HG02588 (cell line): ENCODE results near the gene GSTM3.
"Not testable (repeated sequence)": the region's sequence is repeated elsewhere in the genome, so short reads cannot be mapped to it uniquely, and the experiment has no call there.

Source experiments
- ATAC-seq: cut with Tn5 transposase; IDR thresholded peaks from one replicate; pipeline ENCODE4 v1.9.1; 2021; ENCODE audit warnings: mild to moderate bottlenecking, moderate library complexity; ENCODE audit not compliant: unreplicated experiment

The GSTM3 gene

GRCh38 chr1:109776206-109776835, 35.5 kb upstream of the GSTM3 start:
- ATAC-seq = no peak

DNA sequence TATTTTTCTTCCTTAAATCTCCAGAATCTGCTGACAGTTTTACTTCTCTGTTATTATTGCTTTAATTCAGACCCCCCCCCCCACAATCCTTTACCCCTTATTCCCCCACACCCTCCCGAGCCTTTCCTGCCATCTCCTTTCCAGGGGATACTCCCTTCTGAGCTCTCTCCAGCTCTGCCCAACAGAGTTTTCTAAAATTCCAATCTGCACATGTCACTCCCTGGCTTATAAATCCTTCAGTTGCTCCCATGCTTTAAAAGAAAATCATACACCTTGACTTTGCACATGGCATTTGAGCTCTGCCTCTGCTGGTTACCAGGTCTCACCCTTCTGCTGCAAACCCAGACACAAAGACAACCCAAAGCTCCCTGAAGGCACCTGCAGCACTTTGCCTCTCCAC, 34.6 kb upstream of the GSTM3 start:
- no peak for ATAC-seq

DNA sequence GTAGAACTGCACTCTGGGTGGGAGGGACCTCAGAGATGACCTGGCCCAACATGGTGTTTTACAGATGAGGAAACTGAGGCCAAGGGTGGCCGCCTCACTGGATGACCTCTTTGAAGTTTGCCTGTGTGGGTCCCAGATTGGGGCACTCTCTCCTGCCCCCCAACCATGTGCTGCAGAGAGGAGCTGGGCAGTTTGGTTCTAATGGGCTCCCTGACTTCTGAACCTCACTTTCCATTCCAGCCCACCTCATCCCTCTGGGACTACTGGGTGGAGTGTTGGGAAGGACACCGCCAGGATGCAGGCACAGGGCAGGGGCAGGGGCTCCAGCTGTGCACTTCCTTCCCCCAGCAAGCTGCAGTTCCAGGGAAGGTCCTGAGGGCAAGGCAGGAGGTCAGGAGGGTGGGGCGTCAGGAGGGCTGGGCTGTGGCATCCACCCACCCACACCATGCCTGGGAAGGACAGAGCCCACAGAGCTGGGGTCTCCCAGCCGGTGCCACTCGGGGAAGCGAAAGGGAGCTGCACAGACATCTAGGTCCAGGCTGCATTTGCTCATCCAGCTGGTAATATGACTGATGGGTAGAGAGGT, 33.2 kb upstream of the GSTM3 start:
- ATAC-seq = no peak

- peak; percentile 63 for ATAC-seq
These were observed 32.5 kb upstream of the GSTM3 start for GRCh38 chr1:109773203-109773899.

DNA sequence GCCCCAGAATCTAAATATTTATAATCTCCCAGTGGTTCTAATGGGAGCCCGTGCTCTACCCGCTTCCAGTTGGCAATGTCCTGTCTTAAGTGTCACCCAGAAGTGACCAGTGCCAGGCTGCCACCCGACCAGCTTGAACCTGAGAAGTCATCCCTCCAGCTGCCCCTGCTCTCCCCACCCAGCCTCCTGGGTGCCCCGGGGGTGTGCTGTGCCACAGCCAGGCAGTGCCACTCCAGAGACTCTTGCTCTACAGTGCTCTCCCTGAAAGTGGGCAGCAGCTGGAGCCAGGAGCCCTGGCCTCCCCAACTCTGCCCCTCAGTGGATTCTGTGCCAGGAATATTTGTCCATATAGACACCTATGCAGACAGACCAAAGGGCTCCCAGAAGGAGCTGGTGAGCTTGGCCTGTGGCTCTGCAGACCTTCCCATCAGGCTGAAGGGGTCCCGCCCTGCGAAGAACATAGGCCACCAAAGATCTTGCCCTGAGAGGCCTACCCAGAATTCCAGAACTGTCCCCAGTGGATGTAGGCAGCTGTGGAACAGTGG, 31.9 kb upstream of the GSTM3 start:
- ATAC-seq = no peak

DNA sequence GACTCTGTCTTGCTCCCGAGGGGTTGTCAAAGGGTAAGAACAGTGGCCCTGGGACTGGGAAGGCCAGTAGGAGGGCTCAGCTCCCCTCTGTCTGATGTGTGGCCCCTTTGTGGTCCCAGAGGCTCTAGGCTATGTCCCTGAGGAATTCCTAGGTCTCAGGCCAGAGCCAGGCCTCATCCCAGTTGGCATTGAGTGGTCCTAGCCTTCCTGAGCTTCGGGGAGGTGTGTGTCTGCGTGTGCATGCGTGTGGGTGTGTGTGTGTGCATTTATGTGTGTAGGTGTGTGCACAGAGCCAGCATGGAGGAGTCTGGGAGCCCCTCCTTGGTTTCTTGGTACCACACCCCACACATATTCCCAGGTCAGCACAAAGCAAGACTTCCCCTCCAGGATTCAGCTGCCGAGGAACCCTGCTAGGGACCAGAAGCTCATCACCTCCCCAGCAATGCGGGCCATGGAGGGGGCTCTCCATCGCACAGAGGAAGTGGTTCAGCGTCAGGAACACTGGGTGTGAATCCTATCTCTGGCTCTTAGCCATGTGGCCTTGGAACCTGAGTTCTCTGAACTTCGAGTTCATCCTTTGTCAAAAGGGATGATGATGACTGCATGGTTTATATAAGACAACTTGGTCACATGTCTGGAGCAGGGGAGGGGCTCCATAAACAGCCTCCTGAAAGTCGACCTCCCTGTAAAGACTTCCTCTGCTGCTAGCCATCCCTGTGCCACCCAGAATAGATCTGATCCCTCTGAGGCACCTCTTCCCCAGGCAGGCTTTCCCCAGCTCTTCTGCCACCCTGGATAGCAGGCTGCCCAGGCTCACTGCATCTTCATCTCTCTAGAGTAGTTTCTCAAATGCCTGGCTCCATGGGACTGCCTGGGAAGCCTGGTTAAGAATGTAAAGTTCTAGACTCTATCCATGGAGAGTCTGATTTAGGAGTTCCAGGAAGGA, 31.1 kb upstream of the GSTM3 start:
- no peak for ATAC-seq

DNA sequence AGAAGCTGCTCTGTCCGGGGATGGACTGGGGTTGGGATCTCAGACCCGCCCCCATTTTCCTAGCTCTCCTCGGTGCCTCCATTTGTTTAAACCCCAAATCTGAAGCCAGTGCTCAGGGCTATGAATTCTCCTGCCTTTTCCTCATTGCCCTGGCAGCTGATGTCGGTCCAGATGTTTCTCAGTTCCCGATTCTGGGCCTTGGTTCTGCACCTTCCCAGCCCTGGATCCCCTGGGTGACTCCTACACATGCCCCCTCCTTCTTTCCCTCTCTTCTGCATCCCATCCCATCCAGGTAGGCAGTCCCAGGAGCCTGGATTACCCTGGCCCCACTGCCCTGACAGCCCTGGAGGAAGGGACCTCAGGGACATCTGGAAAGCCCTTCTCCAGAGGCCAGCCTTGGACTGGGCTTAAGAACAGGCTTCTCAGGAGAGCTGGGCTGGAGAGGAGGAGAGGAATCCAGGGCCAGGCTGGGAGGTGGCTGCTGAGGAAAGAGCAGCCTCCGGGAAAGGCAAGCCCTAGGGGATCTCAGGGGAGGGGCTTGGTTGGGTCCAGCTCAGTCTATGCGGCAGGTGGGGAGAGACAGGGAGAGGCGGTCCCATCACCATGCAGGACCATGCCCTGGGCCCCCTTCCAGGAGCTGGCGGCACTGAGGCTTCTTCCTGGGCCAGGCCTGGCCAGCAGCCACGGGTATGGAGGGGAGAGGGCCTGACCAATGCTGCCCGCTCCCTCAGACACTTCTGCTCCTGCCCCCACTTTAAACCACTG, 29.7 kb upstream of the GSTM3 start:
- ATAC-seq = no peak

DNA sequence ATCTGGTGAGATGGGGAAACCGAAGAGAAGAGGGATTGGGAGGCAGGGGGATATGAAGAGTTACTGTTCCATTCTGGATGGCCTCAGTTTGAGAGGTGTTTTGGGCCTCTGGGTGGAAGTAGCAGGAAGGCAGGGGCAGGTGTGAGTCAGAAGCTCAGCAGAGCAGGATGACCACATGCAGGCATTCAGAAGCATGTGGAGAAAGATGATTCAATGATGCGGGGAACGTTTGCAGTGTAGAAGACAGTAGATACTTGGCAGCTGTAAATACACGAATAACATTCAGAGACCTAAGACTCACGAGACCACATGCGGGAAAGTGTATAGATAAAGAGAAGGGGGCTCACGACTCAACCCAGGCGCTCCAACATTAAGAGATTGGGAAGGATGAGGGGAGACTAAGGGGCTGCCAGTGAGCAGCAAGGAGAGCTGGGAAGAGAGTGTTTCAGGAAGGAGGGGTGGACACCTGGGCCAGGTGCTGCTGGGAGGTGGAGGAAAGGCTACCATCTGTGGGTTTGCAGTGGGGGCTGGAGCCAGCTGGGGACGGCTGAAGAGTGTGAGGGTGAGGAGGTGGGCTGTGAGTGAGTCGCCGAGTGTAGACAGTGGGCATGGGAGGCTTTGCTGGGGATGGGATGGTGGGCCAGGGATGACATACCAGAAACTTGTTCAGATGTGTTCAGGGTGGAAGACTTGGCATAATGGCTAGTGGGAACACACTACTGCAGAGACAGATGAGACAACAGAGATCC, 28.7 kb upstream of the GSTM3 start:
- ATAC-seq = no peak

GRCh38 chr1:109768820-109769219, 28.0 kb upstream of the GSTM3 start:
- ATAC-seq = no peak

DNA sequence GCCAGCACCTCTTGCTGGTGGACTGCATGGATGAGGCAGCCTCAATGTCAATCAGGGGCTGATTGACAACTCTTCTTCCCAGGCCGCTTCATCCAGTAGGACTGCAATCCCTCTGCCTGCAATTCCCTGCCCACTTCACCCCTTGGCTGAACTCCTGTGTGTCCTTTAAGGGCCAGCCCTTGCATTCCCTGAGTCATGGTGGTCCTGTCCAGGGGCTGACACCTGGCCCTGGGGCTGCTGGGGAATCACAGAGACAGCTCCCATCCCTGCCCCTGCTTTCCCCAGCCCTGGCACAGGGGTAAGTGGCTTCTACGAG, 27.5 kb upstream of the GSTM3 start:
- ATAC-seq = no peak

DNA sequence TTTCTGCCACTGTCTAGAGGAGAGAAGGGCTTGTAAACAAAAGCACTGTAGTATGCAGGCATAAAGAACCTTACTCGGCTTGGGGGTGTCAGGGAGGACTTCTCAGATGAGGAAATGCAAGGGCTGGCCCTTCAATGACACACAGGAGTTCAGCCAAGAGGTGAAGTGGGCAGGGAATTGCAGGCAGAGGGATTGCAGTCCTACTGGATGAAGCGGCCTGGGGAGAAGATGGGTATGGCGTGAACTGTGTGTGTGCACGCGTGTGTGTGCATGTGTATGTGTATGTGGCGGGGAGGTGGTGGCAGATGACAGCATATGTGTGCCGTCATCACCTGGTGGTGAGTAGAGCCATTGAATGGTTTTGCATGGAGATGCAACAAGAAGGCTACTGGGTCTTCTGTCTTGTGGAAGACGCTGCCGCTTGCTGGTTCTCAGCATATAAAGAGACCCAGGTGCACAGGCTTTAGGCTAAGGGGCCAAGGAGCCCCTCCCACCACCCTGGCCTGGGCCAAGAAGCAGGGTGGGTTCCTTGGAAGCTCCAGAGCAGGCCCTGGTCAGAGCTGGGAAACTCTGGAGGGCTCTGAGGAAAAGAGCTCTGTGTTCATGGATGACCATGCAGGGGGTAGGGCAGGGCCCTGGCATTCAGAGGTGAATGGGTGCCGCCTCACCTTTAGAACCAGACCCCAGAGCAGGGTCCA, 26.9 kb upstream of the GSTM3 start:
- ATAC-seq = no peak

DNA sequence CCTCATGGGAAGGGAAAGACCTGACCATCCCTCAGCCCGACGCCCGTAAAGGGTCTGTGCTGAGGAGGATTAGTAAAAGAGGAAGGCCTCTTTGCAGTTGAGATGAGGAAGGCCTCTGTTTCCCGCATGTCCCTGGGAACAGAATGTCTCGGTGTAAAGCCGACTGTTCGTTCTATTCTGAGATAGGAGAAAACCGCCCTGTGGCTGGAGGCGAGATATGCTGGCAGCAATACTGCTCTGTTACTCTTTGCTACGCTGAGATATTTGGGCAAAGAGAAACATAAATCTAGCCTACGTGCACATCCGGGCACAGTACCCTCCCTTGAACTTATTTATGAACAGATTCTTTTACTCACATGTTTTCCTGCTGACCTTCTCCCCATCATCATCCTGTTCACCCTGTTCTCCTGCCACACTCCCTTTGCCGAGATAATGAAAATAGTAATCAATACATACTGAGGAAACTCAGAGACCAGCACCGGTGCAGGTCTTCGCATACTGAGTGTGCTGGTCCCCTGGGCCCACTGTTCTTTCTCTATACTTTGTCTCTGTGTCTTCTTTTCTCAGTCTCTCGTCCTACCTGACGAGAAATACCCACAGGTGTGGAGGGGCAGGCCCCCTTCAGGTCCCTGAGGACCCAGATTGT, 26.3 kb upstream of the GSTM3 start:
- ATAC-seq = not testable (repeated sequence)

- no peak for ATAC-seq
These were observed 25.2 kb upstream of the GSTM3 start for GRCh38 chr1:109765896-109766615.

DNA sequence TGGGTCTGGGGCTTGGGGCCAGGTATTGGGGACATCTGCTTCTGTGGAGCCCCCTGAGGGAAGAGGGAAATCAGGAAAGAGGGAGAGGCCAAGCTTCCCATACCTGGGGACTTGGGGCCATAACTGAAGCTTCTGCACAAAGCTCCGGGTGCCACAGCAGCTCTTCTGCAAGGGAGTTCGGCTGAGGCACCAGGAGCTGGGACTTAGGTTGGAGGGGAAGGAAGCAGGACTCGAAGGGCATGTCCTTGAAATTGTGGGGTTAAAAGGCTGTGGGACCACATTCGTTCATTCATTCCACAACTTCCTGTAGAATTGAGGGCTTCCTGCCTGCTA, 24.6 kb upstream of the GSTM3 start:
- no peak for ATAC-seq

DNA sequence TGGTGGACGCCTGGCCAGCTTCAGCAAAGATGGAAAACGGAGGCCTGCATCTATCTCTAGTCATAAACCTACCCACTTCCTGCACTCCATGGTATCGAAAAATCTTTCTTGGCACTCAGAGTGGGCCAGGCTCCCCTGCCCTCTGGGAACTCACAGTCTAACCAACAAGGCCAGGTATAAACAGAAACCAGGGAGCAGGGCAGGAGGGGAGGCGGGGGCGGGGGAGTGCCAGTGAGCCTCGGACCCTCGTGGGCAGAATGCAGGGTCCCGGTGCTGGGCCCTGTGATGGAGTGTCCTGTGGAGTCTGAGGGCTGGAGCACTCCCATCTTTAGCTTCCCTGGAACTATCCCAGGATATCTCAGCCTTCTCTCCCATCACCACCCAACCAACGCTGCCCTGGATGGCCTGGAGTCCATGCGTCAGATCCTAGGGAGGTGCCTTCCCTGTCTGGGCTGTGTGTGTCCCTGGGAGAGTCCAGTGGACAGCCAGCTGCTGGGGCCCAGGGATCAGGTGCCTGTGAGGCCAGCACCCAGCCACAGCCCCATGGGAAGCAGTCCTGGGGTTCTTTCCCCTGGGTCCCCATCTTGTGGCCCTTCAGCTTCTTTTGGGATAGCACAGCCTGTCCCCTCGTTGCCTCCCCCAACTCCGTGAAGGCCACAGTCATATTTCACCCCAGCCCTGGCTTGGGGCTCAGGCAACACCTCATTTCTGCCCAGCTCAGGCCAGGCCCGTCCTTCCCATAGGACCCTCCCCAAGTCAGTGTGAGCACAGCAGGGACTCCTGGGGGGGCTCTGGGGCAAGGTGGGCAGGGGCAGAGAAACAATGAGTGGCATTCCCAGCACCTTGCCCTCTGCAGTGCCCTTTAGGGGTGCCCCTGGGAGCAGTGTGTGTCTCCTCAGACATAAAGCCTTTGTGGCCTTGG, 24.0 kb upstream of the GSTM3 start:
- ATAC-seq = no peak

DNA sequence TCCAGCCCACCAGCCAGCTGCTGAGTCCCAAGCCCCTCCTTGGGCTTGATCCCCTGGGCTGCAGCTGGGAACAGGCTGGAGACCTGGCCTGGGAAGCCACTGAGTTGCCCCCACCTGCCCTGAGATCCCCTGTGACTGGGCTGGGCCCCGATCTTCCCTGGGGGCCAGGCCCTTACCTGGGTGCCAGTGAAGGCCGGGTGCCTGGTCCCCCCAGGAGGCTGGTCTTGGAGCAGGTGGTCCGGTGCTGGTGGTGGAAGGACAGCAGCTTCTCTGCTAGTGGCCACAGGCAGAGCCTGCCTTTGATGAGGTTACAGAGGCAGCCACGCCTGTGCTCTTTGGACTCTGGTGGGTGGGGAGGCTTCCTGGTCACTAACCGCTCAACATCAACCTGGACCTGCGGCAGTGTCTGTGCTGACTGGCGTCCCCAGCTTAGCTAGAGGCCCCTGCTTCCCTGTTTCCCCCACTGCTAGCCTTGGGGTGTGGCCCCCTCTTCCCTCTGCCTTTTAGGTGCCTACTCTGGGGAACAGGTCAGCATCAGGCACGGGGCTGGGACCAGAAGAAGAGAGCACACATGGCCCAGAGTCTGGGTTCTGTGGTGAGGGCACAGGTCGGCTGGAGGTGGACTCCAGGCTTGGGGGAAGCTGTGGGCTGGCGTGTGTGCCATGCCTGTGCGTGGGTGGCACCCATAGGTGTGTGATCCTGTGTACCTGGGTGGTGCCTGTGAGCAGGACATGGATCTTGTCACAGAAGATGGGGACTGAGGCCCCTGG, 23.0 kb upstream of the GSTM3 start, which contains the start of gene EPS8L3:
TSS of gene EPS8L3 (minus strand) at position 278 of the 770 bp plus-strand sequence. CDS start 2,174 bp downstream, outside the sequence.
- ATAC-seq = no peak
